ENCODE results near the gene GRB10.

GRB10 gene

DNA sequence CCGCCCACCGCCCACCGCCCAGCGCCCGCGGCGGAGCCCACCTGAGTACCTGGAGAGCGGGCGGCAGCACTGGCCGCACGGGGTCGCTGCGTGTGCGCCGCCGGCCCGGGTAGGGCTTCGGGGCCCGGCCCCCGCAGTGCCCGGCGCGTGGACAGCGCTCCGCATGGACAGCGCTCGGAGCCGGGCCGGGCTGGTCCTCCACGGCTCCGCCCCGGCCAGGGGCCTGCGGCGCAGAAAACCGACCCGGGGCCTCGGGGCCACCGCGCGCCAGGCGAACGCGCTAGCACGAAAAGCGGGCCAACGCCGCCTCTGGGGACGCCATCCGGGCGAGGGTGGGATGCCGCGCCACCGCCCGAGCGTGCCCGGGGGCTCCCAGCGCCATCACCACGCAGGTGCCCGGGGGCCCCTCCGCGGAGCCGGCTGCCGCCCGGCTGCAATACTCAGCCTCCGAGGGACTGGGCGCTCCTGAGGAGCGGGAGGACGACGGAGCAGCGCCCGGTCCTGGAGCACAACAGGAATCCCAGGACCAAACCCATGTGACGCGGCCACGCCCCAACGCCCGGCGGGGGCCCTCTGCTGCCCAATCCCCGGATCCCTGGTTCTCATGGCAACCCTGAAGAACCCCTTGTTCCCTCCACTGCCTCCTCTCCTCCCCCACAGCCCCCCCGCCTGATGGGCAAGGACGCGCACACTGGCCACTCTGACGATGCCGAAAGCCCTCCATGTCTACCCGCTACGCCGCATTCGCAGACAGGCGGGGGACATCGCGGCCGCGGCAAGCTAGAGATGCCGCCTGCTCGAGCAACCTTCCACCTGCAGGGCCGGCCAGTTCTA, at the start of gene GRB10:
Gene GRB10, minus strand, starts transcription at position 522 of the 834 bp plus-strand sequence. CDS start 50,574 bp downstream, outside the sequence.
- DNase-seq (ENCODE audit: low spot score), result peak; percentile 84

DNA sequence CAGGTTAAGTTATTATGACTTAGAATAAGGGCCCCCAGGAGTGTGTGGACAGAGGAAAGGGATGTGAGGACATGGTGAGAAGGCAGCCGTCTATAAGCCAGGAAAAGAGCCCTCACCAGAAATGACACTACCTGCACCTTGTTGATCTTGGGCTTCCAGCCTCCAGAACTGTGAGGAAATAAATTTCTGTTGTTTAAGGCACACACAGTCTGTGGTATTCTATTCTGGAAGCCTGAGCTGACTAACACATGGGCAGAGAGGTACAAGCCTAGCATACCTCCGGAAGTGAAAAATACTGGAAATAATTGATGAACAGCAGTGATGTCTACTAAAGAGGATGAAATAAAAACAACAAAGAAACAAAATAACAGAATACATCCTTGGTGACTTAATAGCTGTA, 46.1 kb upstream of the GRB10 start:
- DNase-seq (ENCODE audit: low spot score), result no peak

DNA sequence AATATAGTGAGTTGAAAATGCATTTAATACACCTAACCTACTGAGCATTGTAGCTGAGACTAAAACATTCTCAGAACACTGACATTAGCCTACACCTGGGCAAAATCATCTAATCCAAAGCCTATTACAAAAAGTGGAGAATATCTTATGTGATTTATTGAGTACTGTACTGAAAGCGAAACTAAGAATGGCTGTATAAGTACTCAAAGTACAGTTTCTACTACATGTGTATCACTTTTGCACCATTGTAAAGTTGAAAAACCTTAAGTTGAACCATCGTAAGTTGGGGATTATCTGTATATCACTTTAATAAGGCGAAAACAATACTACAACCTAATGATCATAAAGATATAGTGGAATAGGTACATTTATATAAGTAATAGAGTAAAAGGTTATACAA, 45.4 kb upstream of the GRB10 start:
- DNase-seq (ENCODE audit: low spot score), result no peak

DNA sequence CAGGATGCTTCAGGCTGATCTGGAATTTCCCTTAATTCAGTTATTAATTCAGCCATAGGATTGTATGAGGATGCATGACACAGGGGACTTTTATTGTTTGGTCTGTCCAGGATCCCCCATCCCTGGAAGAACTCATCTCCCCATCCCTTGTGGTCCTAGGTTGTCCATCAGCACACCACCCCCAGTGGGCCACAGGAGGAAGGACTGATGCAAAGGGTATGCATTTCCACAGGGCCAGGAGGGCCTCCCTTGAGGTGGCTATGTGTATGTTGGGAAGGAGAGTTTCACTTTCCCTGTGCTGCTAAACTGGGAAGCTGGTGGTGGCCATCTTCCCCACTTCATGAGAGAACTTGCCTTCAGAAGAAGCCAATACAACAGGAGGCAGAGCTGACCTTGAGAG, 44.6 kb upstream of the GRB10 start:
- no peak for DNase-seq (ENCODE audit: low spot score)

DNA sequence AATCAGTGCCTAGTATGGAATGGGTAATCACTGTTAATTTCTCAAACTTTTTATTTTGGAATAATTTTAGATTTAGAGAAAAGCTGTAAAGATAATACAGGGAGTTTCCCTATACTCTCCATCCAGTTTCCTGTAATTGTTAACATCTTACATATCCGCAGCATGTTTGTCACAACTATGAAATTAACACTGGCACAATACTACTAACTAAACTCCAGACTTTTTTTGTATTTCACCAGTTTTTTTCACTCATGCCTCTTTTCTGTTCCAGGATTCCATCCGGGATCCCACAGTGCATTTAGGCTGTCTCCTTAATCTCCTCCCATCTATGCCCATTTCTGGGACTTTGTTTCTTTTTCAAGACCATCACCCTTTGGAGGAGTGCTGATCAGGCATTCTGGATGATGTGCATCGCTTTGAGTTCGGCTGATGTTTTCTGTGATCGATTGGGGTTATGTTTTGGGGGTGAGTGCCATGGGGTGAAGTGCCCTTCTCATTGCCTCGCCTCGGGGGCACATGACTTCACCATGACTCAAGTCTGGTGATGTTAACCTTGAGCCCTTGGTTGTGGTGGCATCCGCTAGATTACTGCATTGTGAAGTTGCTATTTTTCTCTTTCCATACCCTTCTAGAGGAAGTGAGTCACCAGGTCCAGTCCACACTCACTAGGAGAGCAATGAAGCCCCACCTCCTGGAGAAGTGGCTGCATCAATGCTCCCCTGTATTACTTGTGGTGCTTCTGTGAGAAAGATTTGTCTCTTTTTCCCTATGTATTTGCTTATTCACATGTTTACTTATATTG, 43.9 kb upstream of the GRB10 start:
- DNase-seq (ENCODE audit: low spot score), result no peak

DNA sequence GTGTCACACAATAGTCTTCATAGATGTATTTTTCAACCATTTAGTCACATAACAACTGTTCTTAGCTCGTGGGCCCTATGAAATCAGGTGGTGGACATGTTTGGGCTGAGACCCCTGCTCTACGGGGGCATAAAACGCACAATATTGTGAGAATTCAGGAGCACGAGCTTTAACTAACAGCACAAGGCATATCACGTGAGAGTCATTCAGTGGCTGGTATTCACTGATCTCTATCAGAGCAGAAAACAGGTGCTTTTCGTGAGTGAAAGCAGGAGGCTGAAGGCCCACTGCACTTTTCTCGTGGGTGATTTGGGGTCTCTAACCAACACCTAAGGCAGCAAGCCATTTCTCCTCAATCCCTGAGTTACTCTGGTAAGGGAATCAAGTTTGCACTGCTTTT, 42.8 kb upstream of the GRB10 start:
- no peak for DNase-seq (ENCODE audit: low spot score)

DNA sequence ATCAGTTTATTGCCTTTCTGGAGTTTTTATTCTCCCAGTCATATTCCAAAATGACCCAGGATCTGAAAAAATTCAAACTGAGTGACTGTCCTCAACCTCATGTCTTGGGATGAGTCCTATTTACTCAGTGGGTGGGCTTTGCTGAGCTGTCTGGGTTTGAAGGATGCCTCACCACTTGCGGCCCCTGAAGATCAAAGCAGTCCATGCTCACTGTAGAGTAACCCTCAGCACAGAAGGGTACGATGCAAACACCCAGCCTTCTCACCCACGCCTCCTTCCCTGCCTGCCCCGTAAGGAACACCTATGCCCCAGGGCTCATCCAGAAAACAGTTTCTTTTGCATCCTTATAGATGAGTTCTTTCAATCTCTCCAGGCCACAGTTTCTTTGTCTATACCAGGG, 42.2 kb upstream of the GRB10 start:
- no peak for DNase-seq (ENCODE audit: low spot score)

DNA sequence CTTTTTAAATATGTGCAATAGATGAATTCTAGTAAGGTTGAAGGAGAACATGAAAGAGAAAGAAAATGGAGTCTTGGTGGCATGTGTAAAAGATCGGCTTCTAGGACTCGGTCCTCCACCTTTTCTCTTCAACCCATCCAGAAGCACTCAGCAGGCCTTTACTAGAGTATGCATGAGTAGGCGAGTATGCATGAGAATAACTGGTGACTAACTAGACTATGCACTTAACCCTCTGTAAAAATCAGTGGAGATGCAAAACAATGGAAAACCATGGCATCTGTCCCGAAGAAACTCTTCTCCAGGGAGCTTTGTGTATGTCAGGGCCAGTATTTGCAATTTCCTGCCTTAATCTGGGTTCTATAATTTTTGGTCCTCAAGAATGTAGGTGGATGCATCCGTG, 40.0 kb upstream of the GRB10 start:
- no peak for DNase-seq (ENCODE audit: low spot score)

DNA sequence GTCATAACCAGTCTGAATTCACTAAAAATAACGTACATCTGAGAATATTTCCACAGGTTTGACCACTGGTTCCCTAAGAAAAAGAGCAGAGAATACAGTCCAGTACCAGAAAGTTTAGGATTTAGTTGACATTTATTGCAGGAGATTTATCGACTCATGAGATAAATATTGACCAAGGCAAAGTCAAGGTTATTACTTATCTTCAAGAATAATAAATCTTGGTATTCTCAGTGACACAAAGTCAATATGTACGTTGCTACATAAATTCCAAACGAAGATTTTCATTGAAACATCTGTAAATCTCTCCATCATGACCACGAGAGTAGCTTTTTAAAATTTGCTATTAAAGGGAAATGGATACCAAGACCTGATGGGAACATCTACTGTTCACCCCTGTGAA, 39.4 kb upstream of the GRB10 start:
- no peak for DNase-seq (ENCODE audit: low spot score)

DNA sequence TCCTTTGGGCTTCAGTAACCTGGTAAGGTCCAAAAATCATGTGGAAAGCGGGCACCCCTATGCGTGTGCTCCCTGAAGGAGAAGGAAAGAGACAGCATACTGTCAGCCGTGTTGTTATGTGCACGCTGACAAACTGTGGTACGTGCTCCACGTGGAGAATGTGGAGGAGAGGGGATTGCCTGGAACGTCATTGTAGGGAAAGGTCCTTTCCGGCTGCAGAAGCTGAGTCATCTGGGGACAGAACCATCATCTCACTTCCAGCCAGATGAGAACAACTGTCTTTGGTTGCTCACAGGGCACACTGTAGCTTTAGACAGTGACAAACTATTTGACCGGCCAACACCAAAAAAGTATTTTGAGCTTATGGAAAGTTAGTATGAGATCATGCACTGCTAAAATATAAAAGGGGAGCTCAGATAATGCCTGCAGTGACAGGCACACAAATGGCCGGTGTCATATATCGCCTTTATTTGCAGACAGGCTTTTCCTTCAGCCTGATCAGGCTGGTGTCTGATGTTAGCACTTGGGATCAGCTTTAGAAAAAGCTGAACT, 38.8 kb upstream of the GRB10 start:
- no peak for DNase-seq (ENCODE audit: low spot score)

DNA sequence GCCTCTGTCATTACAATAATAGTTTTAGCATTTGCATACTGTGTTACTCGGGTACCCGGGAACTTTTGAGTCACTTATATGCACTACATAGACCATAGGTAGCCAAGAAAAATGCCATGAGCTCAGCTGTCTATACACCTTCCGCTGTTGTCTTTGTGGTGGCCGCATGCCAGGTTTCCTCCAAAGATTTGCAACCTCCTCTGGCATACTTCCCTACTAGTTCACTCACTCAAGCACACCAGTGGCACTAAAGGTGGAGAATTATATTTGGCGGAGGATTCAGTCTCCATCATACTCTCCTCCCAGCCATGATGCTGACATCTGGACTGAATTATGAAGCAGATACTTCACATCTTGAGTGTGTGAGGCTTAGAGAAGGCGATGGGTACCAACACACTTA, 35.6 kb upstream of the GRB10 start:
- no peak for DNase-seq (ENCODE audit: low spot score)

DNA sequence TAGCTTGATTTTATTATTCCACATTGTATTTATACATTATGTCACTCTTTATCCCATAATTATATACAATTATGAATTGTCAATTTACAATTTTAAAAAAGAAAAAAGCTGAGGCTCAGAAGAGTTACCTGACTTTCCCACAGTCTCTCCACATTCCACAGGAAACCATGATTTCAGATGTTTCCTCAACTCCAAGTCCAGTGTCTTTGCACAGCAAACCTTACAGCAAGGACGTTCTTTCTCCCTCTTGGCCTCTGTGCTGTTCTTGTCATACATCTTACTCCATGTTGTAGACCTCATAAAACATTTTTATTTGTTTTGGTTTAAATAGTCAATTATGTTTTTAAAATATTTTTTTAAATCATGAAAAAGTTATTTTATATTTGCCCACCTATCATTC, 34.9 kb upstream of the GRB10 start:
- no peak for DNase-seq (ENCODE audit: low spot score)

DNA sequence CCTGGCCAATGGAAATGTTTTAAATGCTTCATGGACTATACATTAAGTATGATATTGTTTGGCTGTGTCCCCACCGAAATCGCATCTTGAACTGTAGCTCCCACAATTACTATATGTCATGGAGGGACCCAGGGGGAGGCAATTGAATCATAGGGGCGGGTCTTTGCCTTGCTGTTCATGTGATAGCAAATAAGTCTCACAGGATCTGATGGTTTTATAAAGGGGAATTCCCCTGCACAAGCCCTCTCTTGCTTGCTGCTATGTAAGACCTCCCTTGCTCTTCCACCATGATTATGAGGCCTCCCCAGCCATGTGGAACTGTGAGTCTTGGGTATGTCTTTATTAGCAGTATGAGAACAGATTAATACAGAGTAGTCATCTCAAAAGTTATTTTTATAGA, 32.4 kb upstream of the GRB10 start:
- no peak for DNase-seq (ENCODE audit: low spot score)

DNA sequence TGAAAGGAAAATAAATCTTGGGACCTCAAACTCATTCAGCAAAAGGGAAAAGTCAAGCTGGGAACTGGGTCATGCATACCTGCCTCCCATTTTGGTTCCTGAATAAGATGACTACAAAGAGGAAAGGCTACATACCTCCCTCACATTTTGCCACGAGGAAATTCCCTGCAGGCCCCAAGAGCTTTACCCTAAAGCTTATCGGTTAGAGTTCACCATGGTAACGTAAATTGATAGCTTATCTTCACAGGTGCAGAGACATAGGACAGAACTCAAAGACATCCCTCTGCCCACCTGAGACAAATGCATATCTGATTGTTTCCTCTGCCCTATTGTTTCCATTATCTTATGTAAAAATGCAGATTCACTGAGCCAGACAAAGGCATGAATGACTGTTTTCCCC, 31.5 kb upstream of the GRB10 start:
- DNase-seq (ENCODE audit: low spot score), result no peak

DNA sequence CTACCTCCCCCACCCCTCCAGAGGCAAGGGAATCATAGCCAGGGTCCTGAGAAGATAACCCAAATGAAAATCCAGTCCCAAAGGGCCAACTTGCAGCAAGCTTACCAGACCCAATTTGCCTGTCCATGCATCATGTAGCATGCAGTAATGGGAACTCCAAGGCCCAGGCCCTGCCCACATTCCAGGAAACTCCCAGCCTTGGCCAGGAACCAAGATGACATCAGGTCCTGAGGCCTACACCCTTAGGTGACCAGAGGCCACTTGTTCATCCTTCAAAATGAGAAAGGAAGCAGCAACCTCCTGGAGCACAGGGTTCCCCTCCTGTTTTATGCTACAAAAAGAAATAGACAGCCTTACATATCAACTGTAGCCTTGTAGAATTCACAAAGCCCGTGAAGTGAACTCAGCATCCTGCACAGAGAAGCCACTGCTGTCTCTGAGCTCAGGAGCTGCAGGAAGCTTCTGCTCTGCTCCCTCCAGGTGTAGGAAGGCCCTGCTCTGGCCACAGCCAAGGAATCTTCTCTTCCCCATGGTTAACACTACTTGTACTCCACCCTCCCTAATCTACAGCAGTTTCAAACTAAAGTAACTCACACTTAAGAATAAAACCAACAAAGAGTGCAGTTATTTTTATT, 30.3 kb upstream of the GRB10 start:
- DNase-seq (ENCODE audit: low spot score), result no peak

DNA sequence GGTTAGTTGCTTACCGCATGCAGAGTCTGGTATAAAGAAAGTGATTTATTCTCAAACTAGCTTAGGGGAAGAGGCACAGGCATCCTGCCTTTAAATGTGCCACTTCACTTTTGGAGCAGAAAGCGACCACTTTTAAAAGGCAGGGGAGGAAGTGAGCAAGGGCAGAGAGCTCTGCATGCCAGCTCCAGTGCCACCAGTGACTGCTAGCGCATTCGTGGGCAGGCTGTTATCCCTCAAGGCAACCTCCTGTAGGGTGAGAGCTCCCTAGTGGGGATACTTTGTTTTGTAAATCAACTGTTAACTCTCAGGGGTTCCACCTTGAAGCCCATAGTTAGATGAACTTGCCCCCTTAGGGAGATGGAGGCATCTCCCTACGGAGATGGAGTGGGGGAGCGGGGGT, 29.4 kb upstream of the GRB10 start:
- DNase-seq (ENCODE audit: low spot score), result no peak

DNA sequence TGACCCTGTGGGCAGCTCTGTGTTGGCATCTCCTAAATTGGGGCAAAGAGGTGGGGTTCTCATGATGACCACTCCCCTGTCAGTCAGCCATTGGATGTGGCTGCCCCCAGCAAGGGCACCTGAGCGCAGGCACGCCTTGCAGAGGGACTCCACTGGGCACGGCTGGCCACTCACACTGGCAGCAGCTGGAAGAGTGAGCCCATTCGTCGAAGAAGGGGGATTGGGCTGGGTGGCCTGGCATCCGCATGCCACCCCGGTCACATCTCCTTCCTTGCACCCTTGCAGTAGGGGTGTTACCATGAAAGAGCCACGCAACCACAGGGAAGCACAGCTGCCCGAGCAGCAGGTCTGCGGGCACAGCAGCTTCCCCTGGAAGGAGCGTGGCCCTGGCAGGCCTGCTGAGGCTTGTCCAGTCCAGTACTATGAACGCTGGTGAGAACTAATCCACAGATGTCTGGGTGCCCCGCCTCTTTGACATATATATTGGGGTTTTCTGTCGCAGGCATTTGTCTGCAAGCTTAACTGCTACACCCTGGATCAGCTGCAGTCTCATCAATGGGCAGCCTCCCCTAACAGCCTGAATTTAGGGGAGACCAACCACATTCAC, 25.7 kb upstream of the GRB10 start:
- DNase-seq (ENCODE audit: low spot score), result no peak

DNA sequence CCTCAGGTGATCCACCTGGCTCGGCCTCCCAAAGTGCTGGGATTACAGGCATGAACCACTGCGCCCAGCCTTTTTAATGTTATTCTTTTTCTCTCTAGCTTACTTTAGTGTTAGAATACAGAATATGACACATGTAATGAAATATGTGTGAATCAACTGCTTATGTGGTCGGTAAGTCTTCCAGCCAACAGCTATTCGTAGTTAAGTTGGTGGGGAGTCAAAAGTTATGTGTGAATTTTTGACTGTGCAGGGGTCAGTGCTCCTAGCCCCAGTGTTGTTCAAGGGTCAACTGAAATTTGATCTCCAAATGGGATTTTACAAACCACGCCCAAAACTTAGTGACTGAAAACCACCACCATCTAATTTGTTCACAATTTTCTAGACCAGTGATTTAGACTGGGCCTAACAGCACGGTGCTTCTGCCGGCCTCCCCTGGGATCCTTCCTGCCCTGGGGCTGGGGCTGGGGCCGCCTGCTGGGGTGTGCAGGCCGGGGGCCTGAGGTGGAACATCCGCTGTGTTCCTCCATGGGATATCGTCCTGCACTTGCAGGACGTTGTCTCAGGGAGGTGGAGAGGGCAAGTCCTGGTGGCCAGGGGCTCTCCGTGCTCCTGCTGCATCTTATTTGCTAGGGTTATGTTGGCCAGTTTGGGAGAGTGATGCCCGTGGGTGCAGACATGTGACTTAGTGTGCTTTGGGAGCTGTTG, 24.5 kb upstream of the GRB10 start:
- no peak for DNase-seq (ENCODE audit: low spot score)

DNA sequence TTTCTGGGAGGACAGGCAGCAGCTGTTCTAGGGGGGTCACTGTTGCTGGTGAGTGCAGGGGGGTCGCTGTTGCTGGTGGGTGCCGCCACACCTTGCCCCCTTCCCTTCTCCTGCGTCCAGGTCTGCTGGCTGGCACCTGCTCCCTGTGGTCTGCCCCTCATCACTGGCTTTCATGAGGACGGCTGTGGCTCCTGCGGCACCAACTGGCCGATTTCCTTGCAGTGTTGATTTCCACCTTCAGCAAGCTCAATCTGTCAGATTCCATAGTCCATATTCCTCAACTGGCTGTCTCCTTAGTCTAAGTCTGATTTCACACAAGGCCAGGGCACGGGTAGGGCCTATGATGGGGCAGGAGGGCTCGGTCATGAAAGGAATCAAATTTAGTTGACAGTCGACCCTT, 23.4 kb upstream of the GRB10 start:
- DNase-seq (ENCODE audit: low spot score), result no peak

DNA sequence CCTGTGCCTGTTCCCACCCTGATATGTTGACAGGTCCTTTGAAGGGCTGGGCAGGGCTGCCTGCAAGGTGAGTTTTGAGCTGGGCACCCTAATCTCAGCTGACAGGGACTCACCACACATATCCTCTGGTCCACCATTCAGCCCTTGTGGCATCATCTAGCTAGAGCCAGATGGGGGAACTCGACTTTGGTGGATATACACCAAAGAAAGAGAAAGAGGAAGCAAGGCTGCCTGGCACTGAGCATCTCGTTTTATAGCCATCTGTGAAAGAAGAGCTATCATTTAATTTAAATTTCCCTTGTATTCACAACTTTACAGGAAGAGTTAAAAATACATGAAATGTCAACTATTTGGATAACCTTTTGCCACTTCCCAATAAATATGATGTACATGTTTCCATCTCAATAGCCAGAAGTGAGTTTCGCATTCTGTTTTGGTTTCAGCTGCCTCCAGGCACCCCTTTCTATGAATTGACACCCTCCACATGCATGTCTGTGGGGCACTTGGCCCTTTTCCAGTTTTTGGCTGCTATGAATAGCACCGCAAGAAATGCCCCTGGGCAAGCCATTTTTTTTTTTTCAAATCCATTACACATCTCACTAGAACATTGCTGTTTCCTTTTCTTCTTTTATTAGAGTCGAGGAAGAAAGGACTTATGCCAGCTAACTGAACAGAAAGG, 22.9 kb upstream of the GRB10 start:
- DNase-seq (ENCODE audit: low spot score), result no peak
